COLO668 (cell line): ENCODE measurements around the gene OR4L1.
"Not testable (repeated sequence)": the region's sequence is repeated elsewhere in the genome, so short reads cannot be mapped to it uniquely, and the experiment has no call there.

Experiments
- DNase-seq: peaks from one replicate; lab custom pipeline; 2025; ENCODE audit not compliant: unreplicated experiment; lab: John Stamatoyannopoulos, UW

The OR4L1 gene, protein sequence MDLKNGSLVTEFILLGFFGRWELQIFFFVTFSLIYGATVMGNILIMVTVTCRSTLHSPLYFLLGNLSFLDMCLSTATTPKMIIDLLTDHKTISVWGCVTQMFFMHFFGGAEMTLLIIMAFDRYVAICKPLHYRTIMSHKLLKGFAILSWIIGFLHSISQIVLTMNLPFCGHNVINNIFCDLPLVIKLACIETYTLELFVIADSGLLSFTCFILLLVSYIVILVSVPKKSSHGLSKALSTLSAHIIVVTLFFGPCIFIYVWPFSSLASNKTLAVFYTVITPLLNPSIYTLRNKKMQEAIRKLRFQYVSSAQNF

DNA sequence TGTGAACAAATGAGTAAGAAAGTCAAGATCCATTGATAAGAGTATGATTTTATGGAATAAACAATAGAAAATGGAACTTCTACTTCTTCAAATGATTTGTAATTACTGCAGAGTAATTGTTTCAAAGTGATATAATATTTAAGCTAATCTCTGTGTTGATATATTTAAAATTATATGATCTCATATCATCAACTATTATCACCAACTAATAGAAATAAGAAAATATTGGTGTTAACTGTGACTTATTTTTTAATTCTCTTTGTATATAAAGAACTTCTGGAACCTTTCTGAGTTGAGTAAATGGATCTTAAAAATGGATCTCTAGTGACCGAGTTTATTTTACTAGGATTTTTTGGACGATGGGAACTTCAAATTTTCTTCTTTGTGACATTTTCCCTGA is at the start of gene OR4L1:
Gene OR4L1 (plus strand): TSS at position 301 of the 400 bp plus-strand sequence. CDS start 0 bp downstream, at position 301.
- no peak for DNase-seq

DNA sequence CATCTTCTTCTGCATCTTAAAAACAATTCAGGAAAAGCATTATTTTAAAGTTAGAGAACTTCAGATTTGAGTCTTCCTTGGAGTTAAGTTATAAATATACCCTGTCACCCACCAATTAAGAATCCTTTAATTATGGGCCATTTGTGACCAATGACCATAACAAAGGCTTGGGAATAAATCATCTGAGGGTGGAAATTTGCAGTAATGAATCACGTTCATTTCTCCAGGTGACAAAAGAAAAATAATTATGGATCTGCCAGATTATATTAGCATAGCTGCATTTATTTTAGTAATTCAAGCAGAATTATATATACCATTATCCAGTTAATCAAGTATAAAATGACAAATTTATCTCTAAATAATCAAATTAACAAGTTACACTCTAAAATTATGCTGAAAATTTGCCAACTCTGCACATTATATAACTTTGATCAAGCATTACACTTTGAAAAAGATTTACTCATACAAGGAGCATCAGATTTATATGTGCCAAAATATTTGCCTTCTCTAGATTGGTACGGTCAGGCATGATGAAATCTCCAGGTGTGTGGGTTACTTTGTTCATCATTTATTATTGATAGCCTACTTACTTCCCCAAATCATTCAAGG is 40.5 kb upstream of the OR4L1 start, which contains the start of gene OR4K14:
Gene OR4K14 (minus strand): TSS at position 51 of the 609 bp plus-strand sequence. CDS start 4,114 bp downstream, outside the sequence.
- no peak for DNase-seq

DNA sequence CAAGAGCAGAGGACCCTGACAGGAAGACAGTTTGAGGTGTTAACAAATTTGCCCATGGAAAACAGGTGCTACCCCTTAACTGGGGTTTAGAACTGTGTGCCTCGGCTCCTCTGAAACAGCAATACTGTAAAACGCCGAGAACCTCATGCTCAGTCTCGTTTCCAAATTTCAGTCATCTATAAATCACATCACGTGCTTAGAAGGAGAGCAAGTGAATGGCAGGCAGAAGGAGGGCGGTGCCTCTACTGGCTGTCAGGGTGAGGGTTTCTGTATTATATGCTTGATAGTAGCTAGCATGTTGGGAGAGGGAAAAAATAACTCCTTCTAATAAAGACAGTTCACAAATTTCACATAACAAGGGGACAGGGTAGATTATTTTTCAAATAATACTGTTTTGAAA is 28.8 kb upstream of the OR4L1 start:
- DNase-seq: no peak

DNA sequence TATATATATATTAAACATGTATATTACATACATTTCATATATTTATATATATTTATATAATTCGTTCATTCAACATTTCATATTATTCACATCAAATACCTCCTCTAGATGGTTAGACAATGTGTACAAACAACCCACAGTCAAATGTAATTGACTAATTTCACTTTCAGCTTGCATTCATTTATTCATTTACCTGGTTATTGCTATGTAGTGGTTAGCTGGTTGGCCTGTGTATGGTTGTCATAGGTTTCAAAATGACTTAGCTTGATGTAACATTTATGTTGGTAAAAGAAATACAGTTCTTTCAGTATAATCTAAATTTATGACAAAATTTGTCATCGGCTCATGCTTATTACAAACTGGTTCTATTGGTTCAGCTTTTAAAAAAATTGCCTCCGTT is 24.4 kb upstream of the OR4L1 start:
- DNase-seq: no peak

DNA sequence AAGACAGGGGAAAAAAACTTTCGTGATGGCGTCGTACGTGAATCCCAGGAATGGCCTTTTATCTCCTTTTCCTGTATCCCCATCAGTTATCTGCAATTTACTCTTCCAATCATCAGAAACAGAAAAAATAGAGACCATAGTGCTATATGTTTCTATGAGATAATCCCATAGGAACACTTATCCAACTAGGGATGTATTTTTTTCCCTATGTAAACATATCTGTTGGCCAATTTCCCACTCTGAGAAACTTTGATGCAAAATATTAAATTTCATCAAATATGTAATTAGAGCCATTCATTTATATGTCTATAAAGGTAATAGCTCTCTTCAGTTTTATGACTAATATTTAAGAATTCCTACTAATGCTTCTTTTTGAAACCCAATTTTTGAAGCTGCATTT is 23.9 kb upstream of the OR4L1 start, which contains the start of gene OR4K13:
Gene OR4K13 (minus strand): TSS at position 101 of the 400 bp plus-strand sequence. CDS start 1,280 bp downstream, outside the sequence.
- no peak for DNase-seq

DNA sequence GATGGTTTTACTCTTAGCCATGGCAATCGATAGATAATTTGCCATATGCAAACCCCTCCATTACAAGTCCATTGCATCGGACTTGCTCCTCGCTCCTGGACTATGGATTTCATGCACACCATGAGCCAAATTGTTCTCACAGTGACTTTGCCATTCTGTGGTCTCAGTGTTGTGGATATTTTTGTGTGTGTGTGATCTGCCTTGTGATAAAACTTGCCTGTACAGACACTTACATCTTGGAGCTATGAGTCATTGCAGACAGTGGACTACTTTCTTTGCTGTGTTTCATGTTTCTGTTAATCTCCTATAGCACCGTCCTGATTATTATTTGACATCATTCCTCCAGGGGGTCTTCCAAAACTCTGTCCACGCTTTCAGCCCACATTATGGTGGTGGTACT is 15.6 kb upstream of the OR4L1 start:
- DNase-seq: no peak

DNA sequence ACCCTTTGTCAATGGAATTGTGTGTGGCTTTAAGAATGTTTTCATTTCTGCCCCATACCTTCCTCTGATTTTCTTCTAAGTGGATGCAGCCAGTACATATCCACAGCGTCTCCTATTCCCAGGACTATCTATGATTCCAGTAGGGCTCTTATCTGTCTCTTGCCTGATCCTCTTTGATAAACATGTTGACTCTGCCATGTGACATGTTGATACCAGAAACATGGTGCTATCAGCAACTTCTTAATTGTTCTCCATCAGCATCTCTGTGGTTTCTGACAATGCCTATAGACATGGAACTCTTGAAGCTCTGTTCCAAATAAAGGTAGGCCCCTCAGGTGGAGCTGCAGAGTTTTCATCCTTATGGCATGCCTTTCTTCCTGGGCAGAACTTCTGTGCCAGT is 11.6 kb upstream of the OR4L1 start:
- DNase-seq: no peak

DNA sequence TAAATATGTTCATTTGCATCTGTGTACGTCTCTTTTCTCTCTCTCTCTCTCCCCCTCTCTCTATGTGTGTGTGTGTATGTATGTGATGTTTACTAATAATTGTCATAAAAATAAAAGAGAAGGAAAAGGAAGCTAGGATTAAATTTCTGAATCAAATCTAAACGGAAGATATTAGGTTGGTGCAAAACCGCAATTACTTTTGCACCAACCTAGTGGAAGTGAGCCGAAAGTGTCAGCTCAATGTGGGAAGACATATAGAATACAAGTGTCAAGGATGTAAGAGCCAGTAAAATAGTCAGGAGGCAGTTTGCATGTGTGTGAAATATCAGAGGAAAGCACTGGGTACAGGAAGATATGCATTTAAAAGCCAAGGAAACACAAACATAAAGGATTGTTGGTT is 32.2 kb downstream of the OR4L1 start:
- DNase-seq: no peak

DNA sequence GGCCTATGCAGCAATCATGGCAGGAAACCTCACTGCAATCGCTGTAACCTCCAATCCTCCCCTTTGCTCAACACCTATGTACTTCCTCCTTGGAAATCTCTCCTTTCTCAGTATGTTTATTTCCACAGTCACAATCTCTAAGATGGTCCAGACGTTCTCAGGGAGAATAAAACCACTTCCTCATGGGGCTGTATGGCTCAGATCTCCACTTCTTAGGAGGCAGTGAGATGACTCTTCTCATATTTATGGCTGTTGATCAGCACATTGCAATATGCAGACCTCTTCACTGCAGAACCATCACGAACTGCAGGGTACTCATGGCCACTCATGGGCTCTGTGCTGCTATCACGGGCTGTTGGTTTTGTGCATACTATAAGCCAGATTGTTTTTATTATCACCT is 33.6 kb downstream of the OR4L1 start:
- DNase-seq: no peak

DNA sequence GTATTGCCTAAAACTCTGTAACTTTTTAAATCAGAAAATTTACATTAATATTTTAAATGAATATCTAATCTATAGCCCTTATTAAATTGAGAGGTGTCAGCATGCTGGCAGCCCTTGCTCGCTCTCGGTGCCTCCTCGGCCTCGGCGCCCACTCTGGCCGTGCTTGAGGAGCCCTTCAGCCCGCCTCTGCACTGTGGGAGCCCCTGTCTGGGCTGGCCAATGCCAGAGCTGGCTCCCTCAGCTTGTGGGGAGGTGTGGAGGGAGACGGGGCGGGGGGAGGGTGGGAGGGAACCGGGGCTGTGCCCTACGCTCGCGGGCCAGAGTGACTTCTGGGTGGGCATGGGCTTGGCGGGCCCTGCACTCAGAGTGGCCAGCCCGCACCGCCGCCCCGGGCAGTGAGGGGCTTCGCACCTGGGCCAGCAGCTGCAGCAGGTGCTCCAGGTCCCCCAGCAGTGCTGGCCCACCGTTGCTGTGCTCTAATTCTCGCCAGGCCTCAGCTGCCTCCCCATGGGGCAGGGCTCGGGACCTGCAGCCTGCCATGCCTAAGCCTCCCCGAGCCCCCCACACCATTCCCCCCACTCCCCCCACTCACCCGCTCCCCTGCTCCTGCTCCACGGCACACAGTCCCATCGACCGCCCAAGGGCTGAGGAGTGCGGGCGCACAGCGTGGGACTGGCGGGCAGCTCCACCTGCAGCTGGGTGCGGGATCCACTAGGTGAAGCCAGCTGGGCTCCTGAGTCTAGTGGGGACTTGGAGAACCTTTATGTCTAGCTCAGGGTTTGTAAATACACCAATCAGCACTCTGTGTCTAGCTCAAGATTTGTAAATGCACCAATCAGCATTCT is 39.3 kb downstream of the OR4L1 start:
- DNase-seq: not testable (repeated sequence)

DNA sequence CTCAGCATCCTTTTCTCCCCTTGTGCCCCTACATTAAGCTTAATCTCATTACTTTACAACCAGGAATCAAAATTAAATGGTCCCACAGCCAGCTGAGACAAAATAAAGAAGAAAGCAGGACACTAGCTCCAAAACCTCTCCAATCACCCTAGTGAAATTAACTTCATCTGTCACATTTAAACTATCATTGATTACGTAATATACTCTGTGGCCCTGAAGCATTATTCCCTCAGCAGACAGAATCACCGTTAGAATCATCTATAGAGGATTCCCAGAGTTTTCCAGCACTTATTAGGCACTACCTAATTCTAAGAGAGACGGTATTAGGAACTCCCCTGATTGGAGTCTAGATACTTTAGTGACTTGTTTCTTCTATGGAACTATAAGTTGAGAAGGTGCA is 50.6 kb downstream of the OR4L1 start, which contains the start of gene OR4K17:
Gene OR4K17 (plus strand): TSS at position 302 of the 400 bp plus-strand sequence. CDS start 6,761 bp downstream, outside the sequence.
- DNase-seq: no peak
